ENCODE measurements around the gene TRAPPC12.
A peak's percentile ranks its signal among the peaks of the same experiment; 100 is the strongest.
"Not testable (repeated sequence)": the region's sequence is repeated elsewhere in the genome, so short reads cannot be mapped to it uniquely, and the experiment has no call there.

TRAPPC12 gene

GRCh38 chr2:3513026-3513810 is 133.7 kb downstream of the TRAPPC12 start:
- no peak for DNase-seq (ENCODE audit: low spot score)

- DNase-seq (ENCODE audit: low spot score) = not testable (repeated sequence)
Measured at GRCh38 chr2:3515438-3515837, 135.9 kb downstream of the TRAPPC12 start.

- no peak for DNase-seq (ENCODE audit: low spot score)
Measured at GRCh38 chr2:3516831-3517230, 137.3 kb downstream of the TRAPPC12 start.

- peak; percentile 54 for DNase-seq (ENCODE audit: low spot score)
Measured at GRCh38 chr2:3517948-3518495, 138.5 kb downstream of the TRAPPC12 start.

DNA sequence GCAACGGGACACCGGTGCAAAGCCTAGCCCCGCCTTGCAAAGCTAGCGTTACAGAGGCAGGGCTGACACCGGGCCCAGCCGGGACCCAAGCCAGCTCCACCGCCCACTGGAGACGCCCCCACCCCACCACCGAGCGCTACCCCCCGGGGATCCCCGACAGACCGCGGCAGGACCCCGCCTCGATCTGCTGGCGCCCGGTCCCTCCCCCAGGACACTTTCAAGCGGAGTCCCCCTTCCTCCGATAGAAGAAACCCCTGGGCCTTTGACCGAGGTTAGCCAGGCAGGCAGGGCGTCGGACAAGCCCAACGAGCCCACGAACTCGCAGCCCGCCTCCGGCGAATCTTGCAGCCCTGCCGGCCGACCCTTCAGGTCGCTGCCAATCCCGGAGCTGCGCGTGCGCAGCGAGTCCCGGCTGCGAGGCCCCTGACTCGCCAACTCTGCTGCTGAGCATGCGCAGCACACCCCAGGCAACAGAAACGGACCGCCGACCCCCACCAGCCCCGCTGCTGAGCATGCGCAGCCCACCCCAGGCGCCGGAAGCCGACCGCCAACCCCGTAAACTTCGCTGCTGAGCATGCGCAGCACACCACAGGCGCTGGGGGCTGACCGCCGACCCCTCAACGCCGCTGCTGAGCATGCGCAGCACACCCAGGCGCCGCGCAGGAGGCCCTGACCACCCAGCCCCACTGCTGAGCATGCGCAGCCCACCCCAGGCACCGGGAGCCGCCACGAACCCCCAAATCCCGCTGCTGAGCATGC is 139.2 kb downstream of the TRAPPC12 start:
- peak; percentile 94 for DNase-seq (ENCODE audit: low spot score)

- DNase-seq (ENCODE audit: low spot score) = peak; percentile 61
Measured at GRCh38 chr2:3519255-3520205, 140.0 kb downstream of the TRAPPC12 start, which contains the start of gene ADI1. TSS of gene ADI1 (minus strand) at chr2:3519531. CDS start at chr2:3519487, 44 bp downstream.

- no peak for DNase-seq (ENCODE audit: low spot score)
Measured at GRCh38 chr2:3520591-3520990, 141.1 kb downstream of the TRAPPC12 start.

GRCh38 chr2:3522961-3523421 is 143.5 kb downstream of the TRAPPC12 start:
- DNase-seq (ENCODE audit: low spot score) = no peak

- DNase-seq (ENCODE audit: low spot score) = no peak
Measured at GRCh38 chr2:3523551-3524041, 144.1 kb downstream of the TRAPPC12 start.

DNA sequence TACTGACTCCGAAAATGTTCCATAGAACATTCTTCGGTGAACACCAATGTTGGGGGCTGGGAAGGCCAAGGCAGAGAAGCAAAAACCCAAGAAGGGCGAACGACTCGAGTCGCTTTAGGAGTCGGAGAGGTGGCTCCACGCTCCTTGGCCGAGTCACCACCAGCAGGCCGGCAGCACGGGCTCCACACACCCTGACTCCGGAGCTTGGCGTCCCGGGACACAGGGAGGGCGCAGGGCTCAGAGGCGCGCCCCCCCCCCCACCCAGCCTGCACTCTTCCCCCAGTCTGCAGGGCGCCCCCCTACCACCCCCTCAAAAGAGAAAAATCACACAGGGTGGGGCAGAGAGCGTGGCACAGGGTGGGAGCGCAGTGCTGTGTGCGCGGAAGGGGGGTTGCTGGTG is 147.4 kb downstream of the TRAPPC12 start:
- no peak for DNase-seq (ENCODE audit: low spot score)

- DNase-seq (ENCODE audit: low spot score) = no peak
Measured at GRCh38 chr2:3527886-3528785, 148.6 kb downstream of the TRAPPC12 start.

Data from SW480 (cell line).